ENCODE measurements around the gene RAVER1. TPM values are rescaled to one million over a fixed set of nuclear protein-coding genes. Genes with fewer than 3 reads are reported as not detected.

The RAVER1 gene
- polyA plus RNA-seq, 1 donor, result 25.4 TPM

DNA sequence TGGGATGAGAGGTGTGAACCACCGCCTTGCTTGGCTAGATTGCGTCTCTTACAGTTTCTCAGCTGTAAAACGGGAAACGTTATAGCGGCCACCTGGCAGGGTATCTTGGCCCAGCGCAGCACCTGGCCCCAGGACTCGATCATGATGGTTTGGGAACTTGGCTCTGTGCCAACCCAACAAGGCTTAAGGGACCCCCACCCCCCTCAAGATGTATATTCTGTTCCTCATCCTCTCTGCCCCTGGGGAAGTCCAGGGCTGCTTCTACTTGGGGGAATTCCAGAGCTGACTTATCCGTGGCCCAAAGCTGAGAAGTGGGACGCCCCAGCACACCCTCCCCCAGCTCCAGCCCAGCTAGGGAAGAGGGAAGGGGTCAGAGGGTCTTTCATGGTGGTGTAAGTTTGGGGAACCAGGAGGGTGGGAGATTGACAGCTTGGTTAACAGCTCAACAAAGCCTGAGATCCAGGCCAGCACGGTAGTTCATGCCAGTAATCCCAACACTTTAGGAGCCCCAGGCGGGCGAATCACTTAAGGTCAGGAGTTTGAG lies 61.7 kb downstream of the RAVER1 start:
- no peak for DNase-seq

DNA sequence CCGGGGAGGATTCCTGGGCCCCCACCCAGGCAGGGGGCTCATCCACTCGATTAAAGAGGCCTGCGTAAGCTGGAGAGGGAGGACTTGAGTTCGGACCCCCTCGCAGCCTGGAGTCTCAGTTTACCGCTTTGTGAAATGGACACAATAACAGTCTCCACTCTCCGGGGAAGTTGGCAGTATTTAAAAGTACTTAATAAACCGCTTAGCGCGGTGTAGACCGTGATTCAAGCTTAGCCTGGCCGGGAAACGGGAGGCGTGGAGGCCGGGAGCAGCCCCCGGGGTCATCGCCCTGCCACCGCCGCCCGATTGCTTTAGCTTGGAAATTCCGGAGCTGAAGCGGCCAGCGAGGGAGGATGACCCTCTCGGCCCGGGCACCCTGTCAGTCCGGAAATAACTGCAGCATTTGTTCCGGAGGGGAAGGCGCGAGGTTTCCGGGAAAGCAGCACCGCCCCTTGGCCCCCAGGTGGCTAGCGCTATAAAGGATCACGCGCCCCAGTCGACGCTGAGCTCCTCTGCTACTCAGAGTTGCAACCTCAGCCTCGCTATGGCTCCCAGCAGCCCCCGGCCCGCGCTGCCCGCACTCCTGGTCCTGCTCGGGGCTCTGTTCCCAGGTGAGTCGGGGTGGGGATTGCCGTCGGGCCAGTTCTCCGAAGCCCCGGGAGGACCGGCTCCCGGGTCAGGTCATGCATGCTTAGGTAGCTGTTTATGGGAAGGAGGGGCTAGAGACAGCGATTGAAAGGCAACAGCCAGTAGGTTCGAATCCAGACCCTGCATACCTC lies 62.5 kb downstream of the RAVER1 start, which contains the start of gene ICAM1:
Gene ICAM1, plus strand, starts transcription at position 505 of the 779 bp plus-strand sequence. Its CDS starts 40 bp downstream, at position 545.
- no peak for DNase-seq

DNA sequence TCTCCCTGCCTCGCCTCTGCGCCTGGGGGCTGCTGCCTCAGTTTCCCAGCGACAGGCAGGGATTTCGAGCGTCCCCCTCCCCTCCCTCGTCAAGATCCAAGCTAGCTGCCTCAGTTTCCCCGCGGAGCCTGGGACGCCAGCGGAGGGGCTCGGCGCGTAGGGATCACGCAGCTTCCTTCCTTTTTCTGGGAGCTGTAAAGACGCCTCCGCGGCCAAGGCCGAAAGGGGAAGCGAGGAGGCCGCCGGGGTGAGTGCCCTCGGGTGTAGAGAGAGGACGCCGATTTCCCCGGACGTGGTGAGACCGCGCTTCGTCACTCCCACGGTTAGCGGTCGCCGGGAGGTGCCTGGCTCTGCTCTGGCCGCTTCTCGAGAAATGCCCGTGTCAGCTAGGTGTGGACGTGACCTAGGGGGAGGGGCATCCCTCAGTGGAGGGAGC lies 63.1 kb downstream of the RAVER1 start:
- no peak for DNase-seq

DNA sequence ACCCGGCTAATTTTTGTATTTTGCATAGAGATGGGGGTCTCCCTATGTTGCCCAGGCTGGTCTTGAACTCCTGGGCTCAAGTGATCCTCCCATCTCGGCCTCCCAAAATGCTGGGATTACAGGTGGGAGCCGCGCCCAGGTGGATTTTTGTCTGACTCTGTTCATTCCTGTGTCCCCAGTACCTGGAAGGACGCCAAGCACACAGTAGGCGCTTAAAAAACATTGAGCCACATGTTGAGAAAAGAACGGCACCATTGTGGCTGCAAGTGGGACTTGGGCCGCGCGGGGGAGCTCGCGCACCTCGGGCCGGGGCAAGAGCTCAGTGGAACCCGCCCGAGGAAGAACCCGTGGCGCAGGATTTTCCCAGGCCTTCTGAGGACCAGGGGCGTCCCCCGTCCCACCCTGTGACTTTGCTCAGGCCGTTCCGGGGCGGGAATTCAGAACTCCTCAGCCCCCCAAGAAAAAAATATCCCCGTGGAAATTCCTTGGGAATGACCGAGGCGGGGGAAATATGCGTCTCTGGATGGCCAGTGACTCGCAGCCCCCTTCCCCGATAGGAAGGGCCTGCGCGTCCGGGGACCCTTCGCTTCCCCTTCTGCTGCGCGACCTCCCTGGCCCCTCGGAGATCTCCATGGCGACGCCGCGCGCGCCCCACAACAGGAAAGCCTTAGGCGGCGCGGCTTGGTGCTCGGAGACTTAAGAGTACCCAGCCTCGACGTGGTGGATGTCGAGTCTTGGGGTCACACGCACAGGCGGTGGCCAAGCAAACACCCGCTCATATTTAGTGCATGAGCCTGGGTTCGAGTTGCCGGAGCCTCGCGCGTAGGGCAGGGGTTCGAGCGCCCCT lies 63.8 kb downstream of the RAVER1 start:
- DNase-seq, result no peak

DNA sequence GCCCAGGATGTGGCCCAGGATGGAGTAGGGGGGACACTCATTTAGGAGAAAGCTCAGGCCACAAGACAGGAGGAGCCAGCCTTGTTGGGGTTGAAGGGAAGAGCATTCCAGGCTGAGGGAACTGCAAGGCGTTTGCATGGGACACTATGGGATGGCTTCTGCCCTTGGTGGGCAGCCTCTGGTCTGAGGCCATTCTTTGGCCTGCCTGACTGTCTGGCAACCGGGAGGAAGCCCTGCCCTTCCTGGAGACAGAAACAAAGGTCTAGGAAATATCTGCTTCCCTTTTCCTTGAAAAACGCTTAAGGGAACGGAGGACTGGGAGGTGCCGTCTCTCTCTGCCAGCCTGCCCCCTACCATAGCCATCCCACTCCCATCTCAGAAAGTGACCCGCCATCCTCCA lies 65.3 kb downstream of the RAVER1 start:
- DNase-seq, result no peak

DNA sequence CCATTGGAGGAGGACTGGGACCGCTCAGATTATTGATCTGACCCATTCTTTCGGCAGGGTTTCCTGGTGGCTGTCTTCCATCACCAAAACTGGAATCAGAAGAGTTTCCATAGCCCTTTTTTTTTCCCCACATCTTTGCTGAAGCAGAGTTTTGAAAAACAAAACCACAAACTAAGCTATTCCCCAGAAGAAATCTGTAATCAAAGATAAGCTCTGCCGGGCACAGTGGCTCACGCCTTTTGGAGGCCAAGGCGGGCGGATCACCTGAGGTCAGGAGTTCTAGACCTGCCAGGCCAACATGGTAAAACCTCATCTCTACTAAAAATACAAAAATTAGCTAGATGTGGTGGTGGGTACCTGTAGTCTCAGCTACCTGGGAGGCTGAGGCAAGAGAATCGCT lies 66.6 kb downstream of the RAVER1 start:
- DNase-seq, result no peak

Other genes with a start within 250 kb of the RAVER1 start
- 23.2 TPM for gene SHFL, start 247.2 kb downstream of the RAVER1 start, polyA plus RNA-seq (ENCODE audit: insufficient read length)
- gene ANGPTL6, start 230.9 kb downstream of the RAVER1 start, polyA plus RNA-seq (ENCODE audit: insufficient read length), result 1.4 TPM
- gene PPAN, start 227.2 kb downstream of the RAVER1 start, polyA plus RNA-seq (ENCODE audit: insufficient read length), result 28.4 TPM
- gene P2RY11, start 221.8 kb downstream of the RAVER1 start, polyA plus RNA-seq (ENCODE audit: insufficient read length), result 12.7 TPM
- 201 TPM for gene EIF3G, start 213.6 kb downstream of the RAVER1 start, polyA plus RNA-seq (ENCODE audit: insufficient read length)
- gene DNMT1, start 138.6 kb downstream of the RAVER1 start, polyA plus RNA-seq (ENCODE audit: insufficient read length), result 160 TPM
- 11.9 TPM for gene S1PR2, start 102.2 kb downstream of the RAVER1 start, polyA plus RNA-seq (ENCODE audit: insufficient read length)
- gene MRPL4, start 81.3 kb downstream of the RAVER1 start, polyA plus RNA-seq (ENCODE audit: insufficient read length), result 34.2 TPM
- 4.7 TPM for gene ICAM1, start 62.4 kb downstream of the RAVER1 start, polyA plus RNA-seq (ENCODE audit: insufficient read length)
- gene ICAM4, start 46.6 kb downstream of the RAVER1 start, polyA plus RNA-seq (ENCODE audit: insufficient read length), result 0.37 TPM
- 0.08 TPM for gene ICAM5, start 43.6 kb downstream of the RAVER1 start, polyA plus RNA-seq (ENCODE audit: insufficient read length)
- gene ZGLP1, start 23.7 kb downstream of the RAVER1 start, polyA plus RNA-seq (ENCODE audit: insufficient read length), result 7.1 TPM
- gene FDX2, start 17.5 kb downstream of the RAVER1 start, polyA plus RNA-seq (ENCODE audit: insufficient read length), result 14.3 TPM
- gene ICAM3, start 6.1 kb upstream of the RAVER1 start, polyA plus RNA-seq (ENCODE audit: insufficient read length), result 8.1 TPM
- gene TYK2, start 47.0 kb upstream of the RAVER1 start, polyA plus RNA-seq (ENCODE audit: insufficient read length), result 133 TPM
- 141 TPM for gene CDC37, start 70.0 kb upstream of the RAVER1 start, polyA plus RNA-seq (ENCODE audit: insufficient read length)
- gene PDE4A, start 87.0 kb upstream of the RAVER1 start, polyA plus RNA-seq (ENCODE audit: insufficient read length), result 1.5 TPM
- 74.0 TPM for gene KEAP1, start 169.8 kb upstream of the RAVER1 start, polyA plus RNA-seq (ENCODE audit: insufficient read length)
- gene S1PR5, start 183.9 kb upstream of the RAVER1 start, polyA plus RNA-seq (ENCODE audit: insufficient read length), result 0.57 TPM
- gene ATG4D, start 210.4 kb upstream of the RAVER1 start, polyA plus RNA-seq (ENCODE audit: insufficient read length), result 26.8 TPM
- gene KRI1, start 232.5 kb upstream of the RAVER1 start, polyA plus RNA-seq (ENCODE audit: insufficient read length), result 42.2 TPM
- gene CDKN2D, start 235.4 kb upstream of the RAVER1 start, polyA plus RNA-seq (ENCODE audit: insufficient read length), result 8.5 TPM